NCI-H146 treated with DMSO at 0.1 percent for 48 hours (cell line): ENCODE measurements around the gene IQSEC1.

Source experiments
- DNase-seq: peaks from one replicate; lab custom pipeline; 2025; ENCODE audit not compliant: unreplicated experiment; lab: John Stamatoyannopoulos, UW

The IQSEC1 gene

GRCh38 chr3:12986521-12986920 lies 86.7 kb downstream of the IQSEC1 start:
- no peak for DNase-seq

- no peak for DNase-seq
These were observed 87.2 kb downstream of the IQSEC1 start for GRCh38 chr3:12986031-12986430.

- no peak for DNase-seq
These were observed 88.1 kb downstream of the IQSEC1 start for GRCh38 chr3:12985148-12985547.

- DNase-seq = peak; percentile 15
These were observed 89.0 kb downstream of the IQSEC1 start for GRCh38 chr3:12984023-12984823.

- no peak for DNase-seq
These were observed 89.9 kb downstream of the IQSEC1 start for GRCh38 chr3:12983319-12983718.

GRCh38 chr3:12982619-12983101 lies 90.6 kb downstream of the IQSEC1 start:
- DNase-seq = no peak

- no peak for DNase-seq
These were observed 91.6 kb downstream of the IQSEC1 start for GRCh38 chr3:12981306-12982275.

GRCh38 chr3:12980596-12981290 lies 92.5 kb downstream of the IQSEC1 start:
- no peak for DNase-seq

- no peak for DNase-seq
These were observed 93.2 kb downstream of the IQSEC1 start for GRCh38 chr3:12979947-12980487.

GRCh38 chr3:12979151-12979946 lies 93.9 kb downstream of the IQSEC1 start:
- DNase-seq = no peak

- DNase-seq = no peak
These were observed 94.5 kb downstream of the IQSEC1 start for GRCh38 chr3:12978682-12979081.

- peak; percentile 2 for DNase-seq
These were observed 96.0 kb downstream of the IQSEC1 start for GRCh38 chr3:12977117-12977808.

GRCh38 chr3:12975748-12976522 lies 97.3 kb downstream of the IQSEC1 start:
- no peak for DNase-seq

GRCh38 chr3:12974819-12975218 lies 98.4 kb downstream of the IQSEC1 start:
- no peak for DNase-seq

- DNase-seq = no peak
These were observed 98.9 kb downstream of the IQSEC1 start for GRCh38 chr3:12974334-12974733.

- DNase-seq = no peak
These were observed 99.4 kb downstream of the IQSEC1 start for GRCh38 chr3:12973827-12974226.

GRCh38 chr3:12972781-12973702 lies 100.2 kb downstream of the IQSEC1 start:
- no peak for DNase-seq

- no peak for DNase-seq
These were observed 101.2 kb downstream of the IQSEC1 start for GRCh38 chr3:12972043-12972442.
